SK-N-MC (cell line): ENCODE data around the gene SEZ6.

Experiments used
- EZH2 ChIP-seq: fragments of 200-600 bp; sonication (generic); IDR thresholded peaks from one replicate; pipeline ENCODE4 v1.6.1; 2017; ENCODE audit warnings: antibody characterized with exemption
- FOXP2 ChIP-seq: optimal IDR thresholded peaks from 2 replicates; pipeline ENCODE3; 2011; ENCODE audit warnings: mild to moderate bottlenecking, moderate library complexity; ENCODE audit not compliant: insufficient read depth; ENCODE audit errors: extremely low read length, control extremely low read depth
- POLR2AphosphoS5 ChIP-seq: IDR thresholded peaks from 2 replicates; pipeline ENCODE4 v1.6.1; 2012; ENCODE audit warnings: mild to moderate bottlenecking, low read depth, low read length, borderline replicate concordance

GRCh38 chr17:28974451-28974850, 31.4 kb downstream of the SEZ6 start:
- TF ChIP-seq EZH2, result no peak
- no peak for TF ChIP-seq POLR2AphosphoS5
- TF ChIP-seq FOXP2, result no peak
